ENCODE data around the gene NDST1. TPM values are rescaled to one million over a fixed set of nuclear protein-coding genes. Genes with fewer than 3 reads are reported as not detected.

NDST1 gene
- total and polyA plus RNA-seq, 2 of the 8 experiments (the other 6 are each of a cell fraction or from before 2014, with no cell fraction given): 27.0 to 72.0 TPM

DNA sequence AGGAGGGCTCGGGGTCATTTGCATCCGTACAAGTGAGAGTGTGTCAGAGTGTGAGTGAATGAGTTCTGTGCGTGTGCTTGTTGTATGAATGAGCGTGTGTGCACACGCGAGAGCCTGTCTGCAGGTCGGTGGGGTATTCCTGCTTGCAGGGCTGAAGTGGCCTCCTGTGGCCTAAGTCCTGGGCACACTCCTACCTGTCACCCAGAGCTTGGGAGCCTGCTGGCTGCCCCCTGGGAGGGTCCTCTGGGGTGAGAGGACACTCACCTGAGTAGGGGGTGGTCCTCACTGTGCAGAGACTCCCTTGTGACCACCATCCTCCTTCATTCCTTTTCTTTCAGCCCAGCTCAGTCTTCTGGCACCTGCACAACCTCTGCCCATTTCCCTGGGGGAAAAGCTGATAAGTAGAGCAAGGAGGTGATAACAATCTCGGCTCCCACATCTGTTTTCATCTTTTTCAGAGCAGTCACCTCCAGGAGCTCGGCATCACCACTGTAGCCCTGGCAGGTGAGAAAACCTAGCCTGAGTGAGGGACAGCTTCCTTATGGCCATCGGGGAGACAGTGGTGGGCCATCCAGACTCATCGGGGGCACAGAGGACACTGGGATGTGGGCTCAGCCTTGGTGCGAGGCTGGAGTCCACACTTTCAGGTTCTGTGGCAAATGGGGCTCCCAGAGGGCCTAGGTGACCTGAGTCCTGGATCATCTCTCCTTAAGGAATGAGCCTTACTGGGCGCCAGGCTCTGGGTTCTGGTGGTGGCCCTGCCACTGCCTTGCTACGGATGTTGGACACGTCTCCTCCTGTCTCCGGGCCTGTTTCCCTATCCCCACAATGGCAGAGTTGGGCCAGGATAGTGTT lies 93.8 kb downstream of the NDST1 start:
- no peak overlapping the region for H3K27ac ChIP-seq (ENCODE audit: low read depth, low read length)
- no peak overlapping the region for H3K18ac ChIP-seq (ENCODE audit: extremely low read depth, low read length)
- H2BK15ac ChIP-seq (ENCODE audit: low read length): no peak overlapping the region
- ChIA-PET CTCF (ENCODE audit: partially characterized antibody) (interaction anchor here (0.7 to 5.6 kb wide), 10 partner anchors 9 to 142 kb away, joined by 3 to 25 read pairs (median 3); no protein-coding TSS in a partner anchor), POLR2A (ENCODE audit: partially characterized antibody) (interaction anchor here (1.4 kb wide), 2 partner anchors 55 to 99 kb away, joined by 3 read pairs; partner anchors contain the start of gene RBM22)
- no peak overlapping the region for H3K23ac ChIP-seq (ENCODE audit: insufficient read length)
- H3K36me3 ChIP-seq (ENCODE audit: control insufficient read depth in 2 of 4, insufficient read depth in 4 of 4, low read length in 3 of 4): no peaks in the 10 kb centered on the region
- no peak overlapping the region for H4K5ac ChIP-seq (ENCODE audit: insufficient read length, low read depth, low read length)
- no peaks in the 10 kb centered on the region for H3K23me2 ChIP-seq (ENCODE audit: low read depth, low read length)
- no peak overlapping the region for H2BK20ac ChIP-seq (ENCODE audit: low read length)
- no peak overlapping the region for H3K4me3 ChIP-seq (ENCODE audit: extremely low read depth in 1 of 4, insufficient read depth in 2 of 4, low read depth in 3 of 4, low read length in 4 of 4)
- no peak overlapping the region for H2BK5ac ChIP-seq (ENCODE audit: low read depth, low read length)
- H3K4me1 ChIP-seq (replicated peaks in 1 of 4; ENCODE audit: control insufficient read depth in 3 of 4, insufficient read depth in 4 of 4, low read length in 3 of 4): peaks cover 0 to 2% (median 0%) of the 10 kb centered on the region in 4 experiments; a peak in 1 of 7 replicates
- H3K9me3 ChIP-seq (ENCODE audit: insufficient read depth in 2 of 2, low read depth in 1 of 2, low read length in 1 of 2): no peaks in the 10 kb centered on the region
- no peak overlapping the region for H2BK12ac ChIP-seq (ENCODE audit: low read depth, low read length)
- no peaks in the 10 kb centered on the region for H3K79me1 ChIP-seq (ENCODE audit: low read depth, low read length)
- H3K14ac ChIP-seq (ENCODE audit: insufficient read length): no peak overlapping the region
- no peak for DNase-seq (ENCODE audit: low read depth in 1 of 2, low spot score in 2 of 2)
- no peaks in the 10 kb centered on the region for H4K20me1 ChIP-seq (replicated peaks in 1 of 2; ENCODE audit: control insufficient read depth in 1 of 2, insufficient read depth in 2 of 2, low read length in 2 of 2)
- no peak overlapping the region for H4K91ac ChIP-seq (replicated peaks; ENCODE audit: insufficient read length, low read length)
- no peaks in the 10 kb centered on the region for H3K27me3 ChIP-seq (replicated peaks in 1 of 4; ENCODE audit: control insufficient read depth in 3 of 4, extremely low read depth in 1 of 4, insufficient read depth in 3 of 4, low read length in 3 of 4)
- H3K56ac ChIP-seq (replicated peaks; ENCODE audit: insufficient read length, low read depth, low read length): no peak overlapping the region
- WGBS, 2 experiments (ENCODE audit: extremely low coverage in 1 of 2, insufficient coverage in 1 of 2, insufficient read length in 1 of 2, insufficient replicate concordance in 2 of 2, low coverage in 1 of 2, low lambda C conversion rate in 2 of 2, missing lambda C conversion rate in 1 of 2): 91% methylated on average over 16 of the region's 16 CpGs; no CpG with 5 or more reads in 1 of the 2 experiments
- no peak overlapping the region for H3K4me2 ChIP-seq (ENCODE audit: insufficient read depth in 1 of 2, low read depth in 2 of 2, low read length in 2 of 2)
- FAIRE-seq: no peak
- no peaks in the 10 kb centered on the region for H3K79me2 ChIP-seq (ENCODE audit: control insufficient read depth in 1 of 2, insufficient read depth in 2 of 2, low read length in 2 of 2)
- no peak overlapping the region for H2AFZ ChIP-seq (ENCODE audit: low read length)
- no peak overlapping the region for H3K4ac ChIP-seq (replicated peaks; ENCODE audit: insufficient read length, low read depth, low read length)
- peak overlapping the region; percentile 58; the same call in 1 of the 2 replicates for H4K8ac ChIP-seq (ENCODE audit: extremely low read depth, insufficient read depth, low read length)
- H2AK5ac ChIP-seq (ENCODE audit: low read depth, low read length): no peak overlapping the region
- H2BK120ac ChIP-seq (replicated peaks; ENCODE audit: low read depth, low read length): no peak overlapping the region
- no peak overlapping the region for H3K9ac ChIP-seq (replicated peaks in 1 of 4; ENCODE audit: extremely low read depth in 1 of 4, low read depth in 3 of 4, low read length in 3 of 4)
- TF ChIP-seq YY1 (IDR thresholded peaks at IDR 0.05; ENCODE audit: low read depth, low read length) (no peak), EGR1 (IDR thresholded peaks at IDR 0.05; ENCODE audit: borderline replicate concordance, low read depth, low read length) (no peak), GTF2F1 (IDR thresholded peaks at IDR 0.05; ENCODE audit: borderline replicate concordance, low read depth, low read length) (no peak), SIN3A (conservative IDR thresholded peaks at IDR 0.05 in 1 of 2, IDR thresholded peaks at IDR 0.05 in 1 of 2; ENCODE audit: low read depth in 1 of 2, low read length in 2 of 2) (no peak), RXRA (IDR thresholded peaks at IDR 0.05; ENCODE audit: insufficient read depth, low read depth, low read length) (no peak)
- TF ChIP-seq, protein P1, sequence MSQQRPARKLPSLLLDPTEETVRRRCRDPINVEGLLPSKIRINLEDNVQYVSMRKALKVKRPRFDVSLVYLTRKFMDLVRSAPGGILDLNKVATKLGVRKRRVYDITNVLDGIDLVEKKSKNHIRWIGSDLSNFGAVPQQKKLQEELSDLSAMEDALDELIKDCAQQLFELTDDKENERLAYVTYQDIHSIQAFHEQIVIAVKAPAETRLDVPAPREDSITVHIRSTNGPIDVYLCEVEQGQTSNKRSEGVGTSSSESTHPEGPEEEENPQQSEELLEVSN (IDR thresholded peaks at IDR 0.05): no peak
